ENCODE data around the gene TLR9.

Gene TLR9

GRCh38 chr3:52188556-52188955, 36.9 kb downstream of the TLR9 start:
- H3K9me3 ChIP-seq (ENCODE audit: insufficient read depth, low read length, severe bottlenecking), result no peaks in the 10 kb centered on the region
- H3K27ac ChIP-seq (ENCODE audit: low read length), result no peak overlapping the region
- no peaks in the 10 kb centered on the region for H3K36me3 ChIP-seq (ENCODE audit: insufficient read depth, low read length)
- no peaks in the 10 kb centered on the region for H3K4me1 ChIP-seq (ENCODE audit: insufficient read depth, low read length)
- H3K79me2 ChIP-seq (ENCODE audit: insufficient read depth, low read length), result no peaks in the 10 kb centered on the region
- no peak overlapping the region for H3K4me3 ChIP-seq (ENCODE audit: low read depth in 1 of 2, low read length in 2 of 2)
- H3K9ac ChIP-seq (ENCODE audit: low read depth, low read length), result no peak overlapping the region
- DNase-seq (no peak), ATAC-seq (ENCODE audit: insufficient read depth, low read depth) (no peak)
- H2AFZ ChIP-seq (ENCODE audit: low read depth, low read length), result no peak overlapping the region
- no peak overlapping the region for H3K4me2 ChIP-seq (ENCODE audit: insufficient read depth, low read length)
- no peaks in the 10 kb centered on the region for H4K20me1 ChIP-seq (ENCODE audit: insufficient read depth, low read length)
- TF ChIP-seq EZH2 (IDR thresholded peaks at IDR 0.05; ENCODE audit: borderline replicate concordance, low read depth, low read length, severe bottlenecking) (no peak), CTCF (IDR thresholded peaks at IDR 0.05; ENCODE audit: borderline replicate concordance, extremely low read depth, low read length, poor library complexity, severe bottlenecking) (no peak)
- H3K27me3 ChIP-seq (ENCODE audit: insufficient read depth, low read length, poor library complexity), result no peaks in the 10 kb centered on the region

DNA sequence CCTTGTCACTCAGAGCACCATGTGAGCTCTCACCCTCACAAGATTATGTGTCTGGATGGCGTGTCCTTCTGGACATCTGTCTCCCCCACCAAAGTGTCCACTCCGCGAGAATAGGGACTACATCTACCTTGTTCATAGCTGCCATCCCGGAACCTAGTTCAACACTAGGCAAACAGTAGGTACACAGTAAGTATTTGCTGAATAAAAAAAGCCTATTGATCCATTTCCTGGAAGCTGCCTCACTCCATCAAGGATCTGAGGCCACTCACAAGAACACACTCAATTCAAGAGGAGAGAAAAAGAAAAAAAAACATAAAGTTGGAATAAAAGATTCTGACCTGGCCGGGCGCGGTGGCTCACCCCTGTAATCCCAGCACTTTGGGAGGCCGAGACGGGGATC, 38.7 kb downstream of the TLR9 start:
- no peak overlapping the region for H3K4me3 ChIP-seq (ENCODE audit: low read depth in 1 of 2, low read length in 2 of 2)
- ATAC-seq (ENCODE audit: insufficient read depth, low read depth) (no peak), DNase-seq (no peak)
- no peaks in the 10 kb centered on the region for H3K36me3 ChIP-seq (ENCODE audit: insufficient read depth, low read length)
- no peaks in the 10 kb centered on the region for H3K9me3 ChIP-seq (ENCODE audit: insufficient read depth, low read length, severe bottlenecking)
- no peaks in the 10 kb centered on the region for H3K4me1 ChIP-seq (ENCODE audit: insufficient read depth, low read length)
- H3K27ac ChIP-seq (ENCODE audit: low read length), result no peak overlapping the region
- no peaks in the 10 kb centered on the region for H3K79me2 ChIP-seq (ENCODE audit: insufficient read depth, low read length)
- H3K9ac ChIP-seq (ENCODE audit: low read depth, low read length), result no peak overlapping the region
- no peak overlapping the region for H2AFZ ChIP-seq (ENCODE audit: low read depth, low read length)
- H3K4me2 ChIP-seq (ENCODE audit: insufficient read depth, low read length), result no peak overlapping the region
- TF ChIP-seq EZH2 (IDR thresholded peaks at IDR 0.05; ENCODE audit: borderline replicate concordance, low read depth, low read length, severe bottlenecking) (no peak), CTCF (IDR thresholded peaks at IDR 0.05; ENCODE audit: borderline replicate concordance, extremely low read depth, low read length, poor library complexity, severe bottlenecking) (no peak)
- no peaks in the 10 kb centered on the region for H4K20me1 ChIP-seq (ENCODE audit: insufficient read depth, low read length)
- no peaks in the 10 kb centered on the region for H3K27me3 ChIP-seq (ENCODE audit: insufficient read depth, low read length, poor library complexity)

- no peak for ATAC-seq (ENCODE audit: insufficient read depth, low read depth)
These were observed 39.6 kb downstream of the TLR9 start for GRCh38 chr3:52185837-52186236.

More at GRCh38 chr3:52185837-52186236, 39.6 kb downstream of the TLR9 start:
- no peak overlapping the region for H3K27ac ChIP-seq (ENCODE audit: low read length)
- no peak overlapping the region for H3K4me2 ChIP-seq (ENCODE audit: insufficient read depth, low read length)
- H3K9me3 ChIP-seq (ENCODE audit: insufficient read depth, low read length, severe bottlenecking), result no peaks in the 10 kb centered on the region
- no peaks in the 10 kb centered on the region for H3K4me1 ChIP-seq (ENCODE audit: insufficient read depth, low read length)
- DNase-seq, result no peak
- no peak for TF ChIP-seq EZH2 (IDR thresholded peaks at IDR 0.05; ENCODE audit: borderline replicate concordance, low read depth, low read length, severe bottlenecking)
- TF ChIP-seq CTCF (IDR thresholded peaks at IDR 0.05; ENCODE audit: borderline replicate concordance, extremely low read depth, low read length, poor library complexity, severe bottlenecking), result no peak
- no peak overlapping the region for H2AFZ ChIP-seq (ENCODE audit: low read depth, low read length)
- H3K27me3 ChIP-seq (ENCODE audit: insufficient read depth, low read length, poor library complexity), result no peaks in the 10 kb centered on the region
- H4K20me1 ChIP-seq (ENCODE audit: insufficient read depth, low read length), result no peaks in the 10 kb centered on the region
- H3K4me3 ChIP-seq (ENCODE audit: low read depth in 1 of 2, low read length in 2 of 2), result no peak overlapping the region
- no peaks in the 10 kb centered on the region for H3K79me2 ChIP-seq (ENCODE audit: insufficient read depth, low read length)
- no peak overlapping the region for H3K9ac ChIP-seq (ENCODE audit: low read depth, low read length)
- H3K36me3 ChIP-seq (ENCODE audit: insufficient read depth, low read length), result no peaks in the 10 kb centered on the region

Measured in DND-41 (cell line).